A549 (cell line): Measurements from ENCODE around the gene PRDM2. TPM values are rescaled to one million over a fixed set of nuclear protein-coding genes. Genes with fewer than 3 reads are reported as not detected.

Source experiments
- ATAC-seq, 2 experiments: fragments of 200-7000 bp in 1 of 2; fragments of >200 bp in 1 of 2; cut with Nextera tagmentation in 1 of 2; cut with Tn5 transposase in 1 of 2; 3 replicates each; pipeline versions ENCODE4 v1.8.0 to v1.9.1; 2018 to 2020; ENCODE audit warnings: mild to moderate bottlenecking in 1 of 2, moderate library complexity in 1 of 2
- CTCF ChIA-PET: fragments of 300-600 bp; sonication (Branson Sonifier 250); formaldehyde crosslinking; extraction: SDS; loops from one replicate; lab custom pipeline; 2021; ENCODE audit warnings: antibody characterized with exemption, inconsistent platforms; lab: Yijun Ruan, JAX
- POLR2A ChIA-PET: fragments of 350-600 bp; formaldehyde crosslinking; extraction: SDS; loops from one replicate; lab custom pipeline; 2021; ENCODE audit warnings: antibody characterized with exemption, inconsistent platforms; lab: Yijun Ruan, JAX
- DNase-seq, 2 experiments: peaks; one replicate each; pipeline versions ENCODE4 v3.0.0 to v3.0.0-alpha.2; 2011 to 2016; ENCODE audit warnings: low read depth in 1 of 2, low spot score in 1 of 2
- FAIRE-seq: peaks from 2 replicates; lab custom pipeline; 2011; peaks lifted over from hg19 to GRCh38; lab: Jason Lieb, UNC
- H3K27ac ChIP-seq, 2 experiments: fragments of >200 bp; sonication (Bioruptor Twin); formaldehyde crosslinking; 3 replicates each; pipeline ENCODE4 v1.5.1; 2016 to 2017
- H3K4me1 ChIP-seq: fragments of >200 bp; sonication (Bioruptor Twin); formaldehyde crosslinking; 3 replicates; pipeline ENCODE4 v1.6.1; 2016
- H3K4me2 ChIP-seq: fragments of >200 bp; sonication (Bioruptor Twin); formaldehyde crosslinking; 3 replicates; pipeline ENCODE4 v1.6.1; 2016
- H3K4me3 ChIP-seq: fragments of >200 bp; sonication (Bioruptor Twin); formaldehyde crosslinking; 3 replicates; pipeline ENCODE4 v1.5.1; 2016
- H3K9me3 ChIP-seq: fragments of >200 bp; sonication (Bioruptor Twin); formaldehyde crosslinking; 3 replicates; pipeline ENCODE4 v1.6.1; 2016
- CTCF ChIP-seq: fragments of >200 bp; sonication (Bioruptor Twin); formaldehyde crosslinking; IDR thresholded peaks from 3 replicates; pipeline ENCODE4 v1.5.1; 2016
- FOXS1 ChIP-seq: fragments of 250-450 bp; sonication (Bioruptor Pico); IDR thresholded peaks from 2 replicates; pipeline ENCODE4 v1.5.0; 2020; ENCODE audit warnings: mild to moderate bottlenecking, moderate library complexity
- KDM1A ChIP-seq: fragments of 200-600 bp; sonication (generic); IDR thresholded peaks from 2 replicates; pipeline ENCODE4 v1.6.1; 2016; ENCODE audit warnings: low read depth, mild to moderate bottlenecking
- MAFK ChIP-seq: fragments of 450-650 bp; IDR thresholded peaks from 2 replicates; pipeline ENCODE4 v1.6.1; 2014; ENCODE audit not compliant: partially characterized antibody
- PHF8 ChIP-seq: fragments of 200-600 bp; sonication (generic); IDR thresholded peaks from 2 replicates; pipeline ENCODE4 v1.6.1; 2016; ENCODE audit warnings: low read depth, mild to moderate bottlenecking, antibody characterized with exemption, moderate library complexity, borderline replicate concordance
- POLR2A ChIP-seq: IDR thresholded peaks from 2 replicates; pipeline ENCODE4 v1.6.1; 2012; ENCODE audit warnings: mild to moderate bottlenecking, low read length
- RARB ChIP-seq: fragments of 250-450 bp; sonication (Bioruptor Pico); IDR thresholded peaks from 2 replicates; pipeline ENCODE4 v1.8.0; 2021; ENCODE audit warnings: mild to moderate bottlenecking, moderate library complexity
- RFX5 ChIP-seq: fragments of 450-650 bp; IDR thresholded peaks from 2 replicates; pipeline ENCODE4 v1.7.1; 2014; ENCODE audit warnings: antibody characterized with exemption, mild to moderate bottlenecking, moderate library complexity
- WGBS: methylation state at CpG from one replicate; pipeline ENCODE4 v1.1.6; 2017; ENCODE audit errors: missing lambda C conversion rate; 5-methylcytosine and 5-hydroxymethylcytosine counted together
- polyA plus RNA-seq, 4 experiments: library from polyadenylated mRNA; depleted of rRNA in 3 of 4; stranded (reverse); fragments of >200 nt; fragmentation: RNase III in 1 of 4; extraction: RNeasy Plus Mini Kit Qiagen cat#74134 plus additional on column Dnase treatment in 1 of 4; gene quantifications; 2 replicates in 3 of 4; 3 replicates in 1 of 4; pipeline ENCODE4 v1.2.3, GENCODE V29; 2011 to 2017
- TF ChIP-seq, protein P1 (sequence below): fragments of 250-450 bp; sonication (Bioruptor Pico); IDR thresholded peaks from 2 replicates; pipeline ENCODE4 v1.5.0; 2021; ENCODE audit warnings: mild to moderate bottlenecking, moderate library complexity, borderline replicate concordance
- TF ChIP-seq, protein P2 (sequence below): fragments of 200-600 bp; sonication (generic); IDR thresholded peaks from 2 replicates; pipeline ENCODE4 v1.6.1; 2016; ENCODE audit warnings: antibody characterized with exemption, mild to moderate bottlenecking, moderate library complexity

Gene PRDM2
- polyA plus RNA-seq, 2 of the 4 experiments (the other 2 are of a cell fraction): 7.9 to 8.4 TPM

- CTCF ChIA-PET: no interaction called here
- FAIRE-seq (no peak), ATAC-seq (no peak), DNase-seq (no peak)
- Histone ChIP-seq H3K4me3 (no peak overlapping the region), H3K9me3 (no peaks in the 10 kb centered on the region), H3K4me2 (no peak overlapping the region), H3K4me1 (no peaks in the 10 kb centered on the region), H3K27ac (no peak overlapping the region)
- POLR2A ChIA-PET: no interaction called here
- TF ChIP-seq RARB (CRISPR knock-in tag) (no peak), RFX5 (no peak), KDM1A (no peak), PHF8 (no peak)
- TF ChIP-seq, protein P1, sequence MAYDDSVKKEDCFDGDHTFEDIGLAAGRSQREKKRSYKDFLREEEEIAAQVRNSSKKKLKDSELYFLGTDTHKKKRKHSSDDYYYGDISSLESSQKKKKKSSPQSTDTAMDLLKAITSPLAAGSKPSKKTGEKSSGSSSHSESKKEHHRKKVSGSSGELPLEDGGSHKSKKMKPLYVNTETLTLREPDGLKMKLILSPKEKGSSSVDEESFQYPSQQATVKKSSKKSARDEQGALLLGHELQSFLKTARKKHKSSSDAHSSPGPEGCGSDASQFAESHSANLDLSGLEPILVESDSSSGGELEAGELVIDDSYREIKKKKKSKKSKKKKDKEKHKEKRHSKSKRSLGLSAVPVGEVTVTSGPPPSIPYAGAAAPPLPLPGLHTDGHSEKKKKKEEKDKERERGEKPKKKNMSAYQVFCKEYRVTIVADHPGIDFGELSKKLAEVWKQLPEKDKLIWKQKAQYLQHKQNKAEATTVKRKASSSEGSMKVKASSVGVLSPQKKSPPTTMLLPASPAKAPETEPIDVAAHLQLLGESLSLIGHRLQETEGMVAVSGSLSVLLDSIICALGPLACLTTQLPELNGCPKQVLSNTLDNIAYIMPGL (CRISPR knock-in tag): no peak
- 77% methylated on average over 3 of the region's 3 CpGs for WGBS
These were observed 7.2 kb downstream of the PRDM2 start for GRCh38 chr1:13707164-13707563.

- DNase-seq: no peak
- no peak for TF ChIP-seq CTCF
- no peak for TF ChIP-seq MAFK
- TF ChIP-seq FOXS1: no peak
- no peak for TF ChIP-seq POLR2A
- Histone ChIP-seq H3K4me2 (no peak overlapping the region), H3K27ac (no peak overlapping the region), H3K4me3 (no peak overlapping the region), H3K4me1 (no peaks in the 10 kb centered on the region), H3K9me3 (no peaks in the 10 kb centered on the region)
- 91% methylated on average over 10 of the region's 10 CpGs for WGBS
- no peak for FAIRE-seq
- ChIA-PET CTCF (no interaction called here), POLR2A (no interaction called here)
- ATAC-seq: no peak
These were observed 8.5 kb downstream of the PRDM2 start for GRCh38 chr1:13708380-13708982.

GRCh38 chr1:13710086-13710485 is 10.1 kb downstream of the PRDM2 start:
- no peak overlapping the region for H3K4me2 ChIP-seq
- H3K9me3 ChIP-seq: no peaks in the 10 kb centered on the region
- ATAC-seq: no peak
- CTCF ChIA-PET: no interaction called here
- no peaks in the 10 kb centered on the region for H3K4me1 ChIP-seq
- no peak for DNase-seq
- H3K27ac ChIP-seq: no peak overlapping the region
- POLR2A ChIA-PET: no interaction called here
- WGBS: 88% methylated on average over 2 of the region's 2 CpGs
- no peak for FAIRE-seq
- no peak overlapping the region for H3K4me3 ChIP-seq
- TF ChIP-seq CTCF: no peak
- no peak for TF ChIP-seq POLR2A
- no peak for TF ChIP-seq RARB (CRISPR knock-in tag)
- TF ChIP-seq, protein P2, sequence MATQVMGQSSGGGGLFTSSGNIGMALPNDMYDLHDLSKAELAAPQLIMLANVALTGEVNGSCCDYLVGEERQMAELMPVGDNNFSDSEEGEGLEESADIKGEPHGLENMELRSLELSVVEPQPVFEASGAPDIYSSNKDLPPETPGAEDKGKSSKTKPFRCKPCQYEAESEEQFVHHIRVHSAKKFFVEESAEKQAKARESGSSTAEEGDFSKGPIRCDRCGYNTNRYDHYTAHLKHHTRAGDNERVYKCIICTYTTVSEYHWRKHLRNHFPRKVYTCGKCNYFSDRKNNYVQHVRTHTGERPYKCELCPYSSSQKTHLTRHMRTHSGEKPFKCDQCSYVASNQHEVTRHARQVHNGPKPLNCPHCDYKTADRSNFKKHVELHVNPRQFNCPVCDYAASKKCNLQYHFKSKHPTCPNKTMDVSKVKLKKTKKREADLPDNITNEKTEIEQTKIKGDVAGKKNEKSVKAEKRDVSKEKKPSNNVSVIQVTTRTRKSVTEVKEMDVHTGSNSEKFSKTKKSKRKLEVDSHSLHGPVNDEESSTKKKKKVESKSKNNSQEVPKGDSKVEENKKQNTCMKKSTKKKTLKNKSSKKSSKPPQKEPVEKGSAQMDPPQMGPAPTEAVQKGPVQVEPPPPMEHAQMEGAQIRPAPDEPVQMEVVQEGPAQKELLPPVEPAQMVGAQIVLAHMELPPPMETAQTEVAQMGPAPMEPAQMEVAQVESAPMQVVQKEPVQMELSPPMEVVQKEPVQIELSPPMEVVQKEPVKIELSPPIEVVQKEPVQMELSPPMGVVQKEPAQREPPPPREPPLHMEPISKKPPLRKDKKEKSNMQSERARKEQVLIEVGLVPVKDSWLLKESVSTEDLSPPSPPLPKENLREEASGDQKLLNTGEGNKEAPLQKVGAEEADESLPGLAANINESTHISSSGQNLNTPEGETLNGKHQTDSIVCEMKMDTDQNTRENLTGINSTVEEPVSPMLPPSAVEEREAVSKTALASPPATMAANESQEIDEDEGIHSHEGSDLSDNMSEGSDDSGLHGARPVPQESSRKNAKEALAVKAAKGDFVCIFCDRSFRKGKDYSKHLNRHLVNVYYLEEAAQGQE: no peak
